ENCODE data around the gene ZNF891. TPM values are rescaled to one million over a fixed set of nuclear protein-coding genes. Genes with fewer than 3 reads are reported as not detected.

ZNF891 gene
- total and polyA plus RNA-seq, 2 of the 8 experiments (the other 6 are each of a cell fraction or from before 2014, with no cell fraction given) = 1.3 to 3.1 TPM

DNA sequence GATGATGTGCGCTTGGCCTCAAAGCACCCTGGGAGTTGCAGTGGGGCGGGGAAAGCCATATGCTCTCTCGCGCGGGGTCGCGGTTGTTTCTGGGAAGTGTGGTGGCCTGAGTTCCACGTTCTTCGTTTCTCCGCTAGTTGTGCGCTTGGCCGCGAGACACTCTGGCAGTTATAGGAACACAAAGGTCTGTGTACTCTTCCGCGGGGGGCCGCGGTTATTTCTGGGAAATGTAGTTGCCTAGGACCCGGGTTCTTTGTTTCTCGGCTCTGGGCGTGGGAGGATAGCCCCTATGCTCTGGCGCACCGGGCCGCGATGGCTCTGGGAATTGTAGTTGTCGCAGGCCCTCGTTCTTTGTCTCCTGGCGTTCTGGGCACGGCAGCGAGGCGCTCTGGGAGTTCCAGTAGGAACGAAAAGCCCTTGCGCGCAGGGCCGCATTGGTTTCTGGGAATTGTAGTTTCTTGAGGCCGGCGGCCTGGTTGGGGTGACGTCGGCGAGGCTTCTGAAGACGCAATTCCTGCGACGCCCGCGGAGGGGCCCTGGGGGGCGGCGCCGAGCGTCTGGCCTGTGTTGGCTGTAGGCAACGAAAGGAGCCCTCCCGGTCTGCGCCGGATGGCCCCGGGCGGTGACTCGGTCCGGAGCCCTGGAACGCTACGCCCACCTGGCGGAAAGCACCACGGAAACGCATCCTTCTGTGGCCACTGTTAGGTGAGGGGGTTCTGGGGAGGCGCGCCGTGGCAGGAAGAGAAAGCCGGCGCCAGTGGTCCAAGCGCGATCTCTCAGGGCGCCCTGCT is 49.5 kb downstream of the ZNF891 start, which contains the start of gene ZNF140 (continued):
- TF ChIP-seq SUZ12 (IDR thresholded peaks at IDR 0.05; ENCODE audit: low read length) (no peak), SIN3A (conservative IDR thresholded peaks at IDR 0.05 in 1 of 2, IDR thresholded peaks at IDR 0.05 in 1 of 2; ENCODE audit: low read depth in 1 of 2, low read length in 2 of 2) (peak in 1 of 2 experiments; percentile 60; a peak in 2 of 4 replicates), BACH1 (IDR thresholded peaks at IDR 0.05; ENCODE audit: low read length) (0 out of 2 replicates have a peak, but pooled peaks have one; percentile 22)
